Osteoblast (primary cell): ENCODE results near the gene ADARB1. TPM values are rescaled to one million over a fixed set of nuclear protein-coding genes. Genes with fewer than 3 reads are reported as not detected.

Experiments used
- DNase-seq: peaks from one replicate; pipeline ENCODE4 v3.0.0; 2011; ENCODE audit warnings: low spot score, mixed read lengths; ENCODE audit not compliant: insufficient read length; ENCODE audit errors: missing footprints
- H2AFZ ChIP-seq: 2 replicates; pipeline ENCODE4 v1.6.0; 2011; ENCODE audit warnings: mild to moderate bottlenecking, low read length
- H3K27ac ChIP-seq: 2 replicates; pipeline ENCODE4 v1.5.1; 2011; ENCODE audit warnings: mild to moderate bottlenecking, low read depth, low read length, moderate library complexity
- H3K27me3 ChIP-seq: 2 replicates; pipeline ENCODE4 v1.6.0; 2012; ENCODE audit warnings: mild to moderate bottlenecking, control low read depth, inconsistent platforms, low read length, moderate library complexity; ENCODE audit not compliant: insufficient read depth
- H3K36me3 ChIP-seq: 2 replicates; pipeline ENCODE4 v1.5.1; 2011; ENCODE audit warnings: mild to moderate bottlenecking, low read length, control low read depth, moderate library complexity; ENCODE audit not compliant: insufficient read depth
- H3K4me1 ChIP-seq: 2 replicates; pipeline ENCODE4 v1.5.1; 2011; ENCODE audit warnings: mild to moderate bottlenecking, low read length, control low read depth, moderate library complexity; ENCODE audit not compliant: insufficient read depth
- H3K4me2 ChIP-seq: 2 replicates; pipeline ENCODE4 v1.6.0; 2011; ENCODE audit warnings: mild to moderate bottlenecking, low read length; ENCODE audit not compliant: insufficient read depth
- H3K4me3 ChIP-seq: fragments of 200-600 bp; sonication (generic); 3 replicates; pipeline ENCODE4 v1.5.1; 2012; ENCODE audit warnings: mild to moderate bottlenecking, low read length, inconsistent platforms; ENCODE audit not compliant: insufficient read depth
- H3K79me2 ChIP-seq: 2 replicates; pipeline ENCODE4 v1.6.0; 2012; ENCODE audit warnings: mild to moderate bottlenecking, low read length, control low read depth, inconsistent platforms; ENCODE audit not compliant: insufficient read depth
- H3K9me3 ChIP-seq: 2 replicates; pipeline ENCODE4 v1.5.1; 2011; ENCODE audit warnings: low read depth, low read length, control low read depth
- H4K20me1 ChIP-seq: 2 replicates; pipeline ENCODE4 v1.6.0; 2012; ENCODE audit warnings: mild to moderate bottlenecking, low read length, control low read depth; ENCODE audit not compliant: insufficient read depth
- total RNA-seq: library from RNA; depleted of rRNA; stranded (reverse); fragments of >200 nt; gene quantifications from 2 replicates; pipeline ENCODE4 v1.2.3, GENCODE V29; 2012
- TF ChIP-seq, protein P1 (sequence below): IDR thresholded peaks from 2 replicates; pipeline ENCODE4 v1.5.1; 2011; ENCODE audit warnings: mild to moderate bottlenecking, low read depth, low read length, moderate library complexity; ENCODE audit errors: extremely low read depth

Gene ADARB1
- total RNA-seq, 1 donor, result 19.5 TPM

DNA sequence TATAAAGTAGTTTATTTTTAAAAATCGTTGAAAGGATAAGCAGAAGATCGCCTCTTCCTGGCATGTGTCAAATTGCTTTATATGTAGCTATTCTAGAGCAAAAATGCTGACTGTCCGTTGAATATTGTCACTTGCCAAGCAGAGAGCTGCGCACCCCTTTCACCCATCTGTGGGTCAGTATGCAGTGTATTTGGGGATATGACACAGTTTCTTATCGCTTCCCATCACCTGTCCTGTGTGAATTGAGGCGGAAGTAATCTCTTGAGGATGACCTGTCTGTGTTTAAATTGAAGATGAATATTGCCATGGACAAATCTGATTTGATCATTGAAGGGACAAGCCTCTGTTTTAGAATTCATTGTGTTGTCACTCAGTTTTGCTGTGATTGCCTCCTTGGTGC is 161.1 kb downstream of the ADARB1 start:
- Histone ChIP-seq H3K27ac (no peak overlapping the region), H4K20me1 (no peaks in the 10 kb centered on the region), H3K4me3 (no peak overlapping the region), H2AFZ (no peak overlapping the region), H3K79me2 (no peaks in the 10 kb centered on the region), H3K36me3 (no peaks in the 10 kb centered on the region), H3K27me3 (peaks cover 68% of the 10 kb centered on the region), H3K4me1 (no peaks in the 10 kb centered on the region), H3K9me3 (no peaks in the 10 kb centered on the region), H3K4me2 (no peak overlapping the region)
- TF ChIP-seq, protein P1, sequence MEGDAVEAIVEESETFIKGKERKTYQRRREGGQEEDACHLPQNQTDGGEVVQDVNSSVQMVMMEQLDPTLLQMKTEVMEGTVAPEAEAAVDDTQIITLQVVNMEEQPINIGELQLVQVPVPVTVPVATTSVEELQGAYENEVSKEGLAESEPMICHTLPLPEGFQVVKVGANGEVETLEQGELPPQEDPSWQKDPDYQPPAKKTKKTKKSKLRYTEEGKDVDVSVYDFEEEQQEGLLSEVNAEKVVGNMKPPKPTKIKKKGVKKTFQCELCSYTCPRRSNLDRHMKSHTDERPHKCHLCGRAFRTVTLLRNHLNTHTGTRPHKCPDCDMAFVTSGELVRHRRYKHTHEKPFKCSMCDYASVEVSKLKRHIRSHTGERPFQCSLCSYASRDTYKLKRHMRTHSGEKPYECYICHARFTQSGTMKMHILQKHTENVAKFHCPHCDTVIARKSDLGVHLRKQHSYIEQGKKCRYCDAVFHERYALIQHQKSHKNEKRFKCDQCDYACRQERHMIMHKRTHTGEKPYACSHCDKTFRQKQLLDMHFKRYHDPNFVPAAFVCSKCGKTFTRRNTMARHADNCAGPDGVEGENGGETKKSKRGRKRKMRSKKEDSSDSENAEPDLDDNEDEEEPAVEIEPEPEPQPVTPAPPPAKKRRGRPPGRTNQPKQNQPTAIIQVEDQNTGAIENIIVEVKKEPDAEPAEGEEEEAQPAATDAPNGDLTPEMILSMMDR, result no peak
- no peak for DNase-seq

- no peaks in the 10 kb centered on the region for H4K20me1 ChIP-seq
- no peak overlapping the region for H3K27ac ChIP-seq
- peak; percentile 5 for DNase-seq
- no peak overlapping the region for H3K4me2 ChIP-seq
- H3K4me1 ChIP-seq, result no peaks in the 10 kb centered on the region
- no peaks in the 10 kb centered on the region for H3K9me3 ChIP-seq
- no peak overlapping the region for H2AFZ ChIP-seq
- H3K79me2 ChIP-seq, result no peaks in the 10 kb centered on the region
- peaks cover 66% of the 10 kb centered on the region for H3K27me3 ChIP-seq
- no peak overlapping the region for H3K4me3 ChIP-seq
- no peaks in the 10 kb centered on the region for H3K36me3 ChIP-seq
- TF ChIP-seq, protein P1, result no peak
These were observed 162.1 kb downstream of the ADARB1 start for GRCh38 chr21:45236481-45236880.

GRCh38 chr21:45237401-45237800 is 163.0 kb downstream of the ADARB1 start:
- Histone ChIP-seq H3K9me3 (no peaks in the 10 kb centered on the region), H3K79me2 (no peaks in the 10 kb centered on the region), H3K4me3 (no peak overlapping the region), H3K27me3 (peaks cover 59% of the 10 kb centered on the region), H3K4me1 (no peaks in the 10 kb centered on the region), H3K36me3 (no peaks in the 10 kb centered on the region), H3K4me2 (no peak overlapping the region), H2AFZ (no peak overlapping the region), H3K27ac (no peak overlapping the region), H4K20me1 (no peaks in the 10 kb centered on the region)
- TF ChIP-seq, protein P1, result no peak
- no peak for DNase-seq

DNA sequence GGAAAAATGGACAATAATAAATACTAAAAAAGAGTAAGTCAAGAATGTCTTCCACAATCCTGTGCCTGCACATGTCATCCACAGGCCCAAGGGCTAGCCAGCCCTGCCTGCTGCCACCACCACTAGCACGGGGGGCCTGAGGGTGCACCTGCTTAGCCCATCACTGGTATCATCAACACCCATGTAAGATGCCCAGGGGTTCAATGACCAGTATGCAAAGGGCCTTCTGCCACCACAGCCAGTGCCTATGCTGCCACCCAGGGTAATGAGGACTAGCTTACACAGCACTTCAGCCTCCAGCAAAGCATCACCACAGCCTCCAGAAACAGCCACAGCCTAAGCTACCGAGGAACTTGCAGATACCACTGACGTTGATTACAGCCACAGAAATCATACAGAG is 167.0 kb downstream of the ADARB1 start:
- TF ChIP-seq, protein P1, result no peak
- Histone ChIP-seq H3K4me1 (no peaks in the 10 kb centered on the region), H2AFZ (no peak overlapping the region), H3K36me3 (no peaks in the 10 kb centered on the region), H3K9me3 (peaks cover 6% of the 10 kb centered on the region), H3K79me2 (no peaks in the 10 kb centered on the region), H3K4me2 (no peak overlapping the region), H3K27ac (no peak overlapping the region), H4K20me1 (no peaks in the 10 kb centered on the region), H3K4me3 (no peak overlapping the region), H3K27me3 (peaks cover 28% of the 10 kb centered on the region)
- DNase-seq, result peak; percentile 56
